Activated naive CD8-positive, alpha-beta T cell treated with anti-CD3 and anti-CD28 coated beads, Interleukin-2, amount 50 U/mL, for 24 hours (primary cell): ENCODE measurements around the gene NLRP4.

Source experiments
- ATAC-seq: fragments of 150-1000 bp; cut with Tn5 transposase; one replicate; pipeline ENCODE4 v1.10.0; 2021
- DNase-seq: peaks from one replicate; pipeline ENCODE4 v3.0.0; 2021
- H3K27ac Mint-ChIP-seq: one replicate; pipeline ENCODE4 v1.8.0; 2021; ENCODE audit warnings: mild to moderate bottlenecking, mixed read lengths
- H3K27me3 Mint-ChIP-seq: one replicate; pipeline ENCODE4 v1.8.0; 2021; ENCODE audit warnings: mixed read lengths
- H3K36me3 Mint-ChIP-seq: one replicate; pipeline ENCODE4 v1.8.0; 2021; ENCODE audit warnings: low read depth, mixed read lengths
- H3K4me1 Mint-ChIP-seq: one replicate; pipeline ENCODE4 v1.8.0; 2021; ENCODE audit warnings: mixed read lengths
- H3K4me3 Mint-ChIP-seq: one replicate; pipeline ENCODE4 v1.8.0; 2021; ENCODE audit warnings: mild to moderate bottlenecking, moderate library complexity, mixed read lengths
- H3K9me3 Mint-ChIP-seq: one replicate; pipeline ENCODE4 v1.8.0; 2021; ENCODE audit warnings: mixed read lengths

The NLRP4 gene

DNA sequence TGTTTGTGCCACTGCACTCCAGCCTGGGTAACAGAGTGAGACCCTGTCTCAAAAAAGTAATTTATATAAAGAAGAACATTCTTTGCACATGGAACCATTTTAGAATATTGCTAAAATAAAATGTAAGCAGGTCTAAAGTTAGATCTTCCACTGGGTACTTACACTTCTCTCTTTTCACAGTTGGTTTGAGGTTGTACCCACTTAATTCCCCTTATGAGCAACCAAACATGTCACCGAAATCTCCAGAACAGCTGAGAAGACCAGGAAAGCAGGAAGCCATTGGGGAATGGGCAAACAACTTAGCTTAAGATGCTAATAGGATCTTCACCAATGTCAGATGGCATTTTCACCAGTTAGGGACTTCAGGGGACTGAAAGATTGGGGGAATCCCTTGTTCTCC is 18.8 kb downstream of the NLRP4 start:
- peaks cover 12% of the 10 kb centered on the region for H3K9me3 Mint-ChIP-seq
- H3K4me3 Mint-ChIP-seq = no peak overlapping the region
- H3K4me1 Mint-ChIP-seq = no peaks in the 10 kb centered on the region
- no peak for ATAC-seq
- DNase-seq = no peak
- H3K27me3 Mint-ChIP-seq = no peaks in the 10 kb centered on the region
- H3K27ac Mint-ChIP-seq = no peak overlapping the region
- H3K36me3 Mint-ChIP-seq = no peaks in the 10 kb centered on the region

DNA sequence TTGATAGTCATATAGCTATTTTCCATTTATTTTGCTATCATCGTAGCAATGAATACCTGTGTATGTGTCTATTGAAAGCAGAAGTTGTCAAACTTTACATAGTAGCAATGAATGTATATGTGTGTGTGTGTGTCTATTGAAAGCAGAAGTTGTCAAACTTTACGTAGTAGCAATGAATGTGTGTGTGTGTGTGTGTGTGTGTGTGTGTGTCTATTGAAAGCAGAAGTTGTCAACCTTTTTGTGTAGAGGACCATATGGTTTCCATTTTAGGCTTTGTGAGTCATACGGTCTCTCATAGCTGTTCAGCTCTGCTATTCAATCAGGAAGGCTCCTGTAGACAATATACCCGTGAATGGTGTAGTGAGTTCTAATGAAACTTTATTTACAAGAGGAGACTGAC is 20.8 kb downstream of the NLRP4 start:
- no peak for DNase-seq

DNA sequence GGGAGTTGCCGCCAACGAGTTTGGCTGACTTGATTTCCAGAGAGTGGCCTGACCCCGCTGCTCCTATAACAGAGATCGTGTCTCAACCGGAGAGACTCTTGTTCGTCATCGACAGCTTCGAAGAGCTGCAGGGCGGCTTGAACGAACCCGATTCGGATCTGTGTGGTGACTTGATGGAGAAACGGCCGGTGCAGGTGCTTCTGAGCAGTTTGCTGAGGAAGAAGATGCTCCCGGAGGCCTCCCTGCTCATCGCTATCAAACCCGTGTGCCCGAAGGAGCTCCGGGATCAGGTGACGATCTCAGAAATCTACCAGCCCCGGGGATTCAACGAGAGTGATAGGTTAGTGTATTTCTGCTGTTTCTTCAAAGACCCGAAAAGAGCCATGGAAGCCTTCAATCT is 21.6 kb downstream of the NLRP4 start:
- no peak for ATAC-seq
- no peaks in the 10 kb centered on the region for H3K27me3 Mint-ChIP-seq
- no peak overlapping the region for H3K4me3 Mint-ChIP-seq
- no peaks in the 10 kb centered on the region for H3K4me1 Mint-ChIP-seq
- no peak for DNase-seq
- H3K36me3 Mint-ChIP-seq = no peaks in the 10 kb centered on the region
- H3K9me3 Mint-ChIP-seq = peaks cover 6% of the 10 kb centered on the region
- H3K27ac Mint-ChIP-seq = no peak overlapping the region

More for the DNA sequence above, 20.8 kb downstream of the NLRP4 start:
- no peaks in the 10 kb centered on the region for H3K36me3 Mint-ChIP-seq
- peaks cover 7% of the 10 kb centered on the region for H3K9me3 Mint-ChIP-seq
- no peaks in the 10 kb centered on the region for H3K27me3 Mint-ChIP-seq
- H3K27ac Mint-ChIP-seq = no peak overlapping the region
- no peaks in the 10 kb centered on the region for H3K4me1 Mint-ChIP-seq
- ATAC-seq = no peak
- no peak overlapping the region for H3K4me3 Mint-ChIP-seq

DNA sequence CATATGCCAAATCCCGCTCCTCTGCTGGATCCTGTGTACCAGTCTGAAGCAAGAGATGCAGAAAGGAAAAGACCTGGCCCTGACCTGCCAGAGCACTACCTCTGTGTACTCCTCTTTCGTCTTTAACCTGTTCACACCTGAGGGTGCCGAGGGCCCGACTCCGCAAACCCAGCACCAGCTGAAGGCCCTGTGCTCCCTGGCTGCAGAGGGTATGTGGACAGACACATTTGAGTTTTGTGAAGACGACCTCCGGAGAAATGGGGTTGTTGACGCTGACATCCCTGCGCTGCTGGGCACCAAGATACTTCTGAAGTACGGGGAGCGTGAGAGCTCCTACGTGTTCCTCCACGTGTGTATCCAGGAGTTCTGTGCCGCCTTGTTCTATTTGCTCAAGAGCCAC is 22.1 kb downstream of the NLRP4 start:
- no peaks in the 10 kb centered on the region for H3K27me3 Mint-ChIP-seq
- H3K4me3 Mint-ChIP-seq = no peak overlapping the region
- H3K36me3 Mint-ChIP-seq = no peaks in the 10 kb centered on the region
- DNase-seq (no peak), ATAC-seq (no peak)
- H3K9me3 Mint-ChIP-seq = peaks cover 6% of the 10 kb centered on the region
- H3K27ac Mint-ChIP-seq = no peak overlapping the region
- no peaks in the 10 kb centered on the region for H3K4me1 Mint-ChIP-seq

DNA sequence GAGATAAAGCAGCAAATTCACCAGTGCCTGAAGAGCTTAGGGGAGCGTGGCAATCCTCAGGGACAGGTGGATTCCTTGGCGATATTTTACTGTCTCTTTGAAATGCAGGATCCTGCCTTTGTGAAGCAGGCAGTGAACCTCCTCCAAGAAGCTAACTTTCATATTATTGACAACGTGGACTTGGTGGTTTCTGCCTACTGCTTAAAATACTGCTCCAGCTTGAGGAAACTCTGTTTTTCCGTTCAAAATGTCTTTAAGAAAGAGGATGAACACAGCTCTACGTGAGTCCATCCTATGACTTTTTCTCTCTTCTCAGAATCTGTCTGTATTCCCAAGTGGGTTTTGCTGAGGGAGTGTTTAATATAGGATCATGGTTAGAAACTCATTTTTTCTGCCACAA is 22.6 kb downstream of the NLRP4 start:
- H3K9me3 Mint-ChIP-seq = peaks cover 6% of the 10 kb centered on the region
- no peaks in the 10 kb centered on the region for H3K36me3 Mint-ChIP-seq
- H3K27ac Mint-ChIP-seq = no peak overlapping the region
- no peak for ATAC-seq
- no peak for DNase-seq
- H3K4me3 Mint-ChIP-seq = no peak overlapping the region
- H3K27me3 Mint-ChIP-seq = no peaks in the 10 kb centered on the region
- H3K4me1 Mint-ChIP-seq = no peaks in the 10 kb centered on the region

DNA sequence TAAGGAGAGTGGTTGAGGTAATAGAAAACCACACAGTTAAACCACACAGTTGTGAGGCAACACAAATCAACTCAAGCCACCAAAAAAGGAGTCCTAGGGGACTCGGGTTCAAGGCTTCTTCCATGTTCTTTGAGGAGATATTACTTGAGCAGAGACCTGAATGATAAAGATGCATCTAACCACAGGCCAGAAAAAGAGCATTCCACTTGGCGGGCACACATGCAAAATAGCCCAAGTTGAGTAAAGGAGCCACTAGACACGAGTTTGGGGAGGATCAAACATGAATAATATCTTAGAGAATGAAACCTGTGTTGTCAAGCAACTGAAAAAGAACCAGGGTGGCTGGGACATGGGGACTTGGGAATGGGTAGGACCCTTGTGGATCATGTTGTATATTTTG is 30.2 kb downstream of the NLRP4 start:
- peaks cover 32% of the 10 kb centered on the region for H3K9me3 Mint-ChIP-seq

DNA sequence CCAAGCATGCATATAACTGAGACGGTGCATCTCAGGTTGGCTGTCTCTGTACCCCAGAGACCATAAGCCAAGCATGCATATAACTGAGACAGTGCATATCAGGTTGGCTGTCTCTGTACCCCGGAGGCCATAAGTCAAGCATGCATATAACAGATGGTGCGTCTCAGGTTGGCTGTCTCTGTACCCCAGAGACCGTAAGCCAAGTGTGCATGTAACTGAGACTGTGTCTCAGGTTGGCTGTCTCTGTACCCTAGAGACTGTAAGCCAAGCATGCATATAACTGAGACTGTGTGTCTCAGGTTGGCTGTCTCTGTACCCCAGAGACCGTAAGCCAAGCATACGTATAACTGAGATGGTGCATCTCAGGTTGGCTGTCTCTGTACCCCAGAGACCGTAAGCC is 30.8 kb downstream of the NLRP4 start:
- no peak overlapping the region for H3K4me3 Mint-ChIP-seq
- no peaks in the 10 kb centered on the region for H3K36me3 Mint-ChIP-seq
- no peak overlapping the region for H3K27ac Mint-ChIP-seq
- no peaks in the 10 kb centered on the region for H3K4me1 Mint-ChIP-seq
- H3K9me3 Mint-ChIP-seq = peaks cover 34% of the 10 kb centered on the region
- peaks cover 8% of the 10 kb centered on the region for H3K27me3 Mint-ChIP-seq
- DNase-seq (no peak), ATAC-seq (no peak)

More for the DNA sequence above, 30.2 kb downstream of the NLRP4 start:
- Mint-ChIP-seq H3K27me3 (peaks cover 8% of the 10 kb centered on the region), H3K4me1 (no peaks in the 10 kb centered on the region), H3K27ac (no peak overlapping the region), H3K4me3 (no peak overlapping the region), H3K36me3 (no peaks in the 10 kb centered on the region)
- ATAC-seq (no peak), DNase-seq (no peak)

DNA sequence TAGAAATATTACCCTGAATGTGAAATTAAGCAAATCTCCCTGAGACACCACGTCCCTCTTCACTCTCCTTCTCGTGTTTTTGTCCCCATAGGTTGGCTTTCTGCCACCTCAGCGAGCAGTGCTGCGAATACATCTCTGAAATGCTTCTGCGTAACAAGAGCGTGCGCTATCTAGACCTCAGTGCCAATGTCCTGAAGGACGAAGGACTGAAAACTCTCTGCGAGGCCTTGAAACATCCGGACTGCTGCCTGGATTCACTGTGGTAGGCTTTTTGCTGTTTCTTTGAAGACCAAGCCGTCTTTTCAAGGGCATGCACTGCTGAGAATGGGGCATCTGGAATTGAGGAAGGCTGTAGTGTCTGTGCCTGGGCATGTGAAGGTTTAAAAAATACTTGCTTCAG is 34.4 kb downstream of the NLRP4 start:
- Mint-ChIP-seq H3K36me3 (no peaks in the 10 kb centered on the region), H3K27ac (no peak overlapping the region), H3K4me3 (no peak overlapping the region), H3K4me1 (no peaks in the 10 kb centered on the region), H3K9me3 (peaks cover 39% of the 10 kb centered on the region), H3K27me3 (peaks cover 8% of the 10 kb centered on the region)
- no peak for DNase-seq
- ATAC-seq = no peak

DNA sequence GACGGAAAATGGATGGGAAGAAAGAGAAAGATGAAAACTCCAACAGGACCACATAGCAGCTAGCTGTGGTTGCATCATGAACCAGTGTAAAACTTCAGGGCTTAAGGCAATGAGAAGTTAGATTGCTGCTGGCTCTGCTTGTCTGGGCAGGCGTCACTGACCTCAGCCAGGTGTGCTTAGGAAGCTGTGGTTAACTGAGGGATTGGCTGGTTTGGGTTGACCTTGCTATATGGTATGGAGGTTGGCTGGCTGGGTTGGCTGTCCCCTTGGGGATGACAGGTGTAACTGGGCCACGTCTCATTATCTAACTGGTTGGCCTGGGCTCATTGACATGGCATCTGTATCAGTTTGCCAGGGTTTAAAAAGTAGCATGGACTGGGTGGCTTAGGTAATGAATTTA is 40.9 kb downstream of the NLRP4 start:
- H3K4me3 Mint-ChIP-seq = no peak overlapping the region
- H3K36me3 Mint-ChIP-seq = no peaks in the 10 kb centered on the region
- no peak overlapping the region for H3K27ac Mint-ChIP-seq
- no peaks in the 10 kb centered on the region for H3K27me3 Mint-ChIP-seq
- H3K9me3 Mint-ChIP-seq = peaks cover 34% of the 10 kb centered on the region
- no peaks in the 10 kb centered on the region for H3K4me1 Mint-ChIP-seq
- DNase-seq (no peak), ATAC-seq (no peak)

DNA sequence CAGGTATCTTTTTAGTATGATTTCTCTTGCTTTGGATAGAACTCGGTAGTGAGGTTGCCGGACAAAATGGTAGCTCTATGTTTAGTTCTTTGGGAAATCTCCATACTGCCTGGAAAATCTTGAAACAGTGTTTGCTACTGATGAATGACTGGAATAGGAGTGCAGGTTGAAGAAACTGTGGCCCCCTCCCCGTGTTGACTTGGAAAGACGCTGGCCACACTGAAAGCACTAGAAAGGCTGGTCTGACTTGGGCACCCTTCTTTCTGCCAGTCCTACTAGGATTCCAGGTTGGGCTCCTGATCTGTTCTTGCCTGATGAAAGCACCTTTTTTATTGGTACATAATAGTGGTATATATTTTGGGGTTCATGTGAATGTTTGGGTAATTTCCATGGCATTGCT is 46.3 kb downstream of the NLRP4 start:
- Mint-ChIP-seq H3K27me3 (peaks cover 2% of the 10 kb centered on the region), H3K4me3 (no peak overlapping the region), H3K27ac (no peak overlapping the region), H3K36me3 (no peaks in the 10 kb centered on the region), H3K4me1 (no peaks in the 10 kb centered on the region), H3K9me3 (peaks cover 26% of the 10 kb centered on the region)
- ATAC-seq = no peak
- no peak for DNase-seq

DNA sequence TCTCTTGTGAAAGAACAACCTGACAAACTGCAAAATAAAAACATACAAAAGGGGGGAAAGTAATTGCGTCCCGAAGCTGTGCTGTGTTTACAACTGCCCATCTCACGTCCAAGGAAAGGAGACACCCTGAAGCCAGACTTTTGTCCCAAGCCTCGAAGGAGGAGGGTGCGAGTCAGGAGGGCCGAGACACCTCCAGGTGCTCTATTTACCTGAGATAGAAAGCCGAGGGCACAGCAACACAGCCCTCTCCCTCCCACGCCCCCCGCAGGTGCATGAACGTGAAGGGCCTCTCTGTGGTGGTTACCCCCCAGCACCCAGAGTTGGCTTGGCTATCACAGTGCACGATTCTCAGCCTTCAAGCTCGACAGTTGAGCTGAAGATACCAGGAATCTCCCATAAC is 62.6 kb downstream of the NLRP4 start:
- Mint-ChIP-seq H3K4me1 (no peaks in the 10 kb centered on the region), H3K9me3 (peaks cover 14% of the 10 kb centered on the region), H3K36me3 (no peaks in the 10 kb centered on the region), H3K4me3 (no peak overlapping the region), H3K27ac (no peak overlapping the region), H3K27me3 (no peaks in the 10 kb centered on the region)
- no peak for ATAC-seq
- DNase-seq = no peak

DNA sequence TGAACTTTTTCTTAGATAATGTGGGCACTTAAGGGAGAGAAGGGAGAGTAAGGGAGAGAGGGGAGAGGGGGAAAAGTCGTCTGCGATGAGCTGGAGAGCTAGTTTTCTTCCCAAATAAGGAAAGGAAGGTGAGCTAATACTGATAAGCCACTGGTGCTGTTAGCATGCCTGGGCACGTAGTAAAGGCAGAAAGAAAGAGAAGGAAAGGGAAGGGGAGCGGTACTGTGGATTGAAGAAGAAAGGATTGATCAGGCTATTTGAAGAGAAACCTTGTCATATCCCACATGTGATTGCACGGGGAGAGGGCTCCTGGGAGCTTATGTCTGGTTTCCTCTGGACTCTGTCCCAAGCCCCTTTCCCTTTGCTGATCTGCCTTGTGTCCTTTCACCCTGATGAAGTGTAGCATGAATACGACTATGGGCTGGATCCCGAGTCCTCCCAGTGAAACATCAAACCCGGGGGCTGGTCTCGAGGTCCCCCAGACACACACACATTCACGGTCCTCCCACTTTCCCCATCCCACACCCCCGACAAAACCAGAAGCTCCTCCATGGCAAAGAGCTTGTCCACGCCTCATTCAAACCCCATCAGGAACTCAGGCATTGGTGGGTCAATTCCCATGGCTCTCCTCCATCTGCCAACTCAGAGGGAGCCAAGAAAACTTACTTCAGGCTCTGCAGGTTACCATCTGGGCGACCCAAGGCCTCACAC is 65.2 kb downstream of the NLRP4 start:
- Mint-ChIP-seq H3K27me3 (no peaks in the 10 kb centered on the region), H3K4me3 (no peak overlapping the region), H3K36me3 (no peaks in the 10 kb centered on the region), H3K9me3 (peaks cover 12% of the 10 kb centered on the region), H3K4me1 (no peaks in the 10 kb centered on the region), H3K27ac (no peak overlapping the region)
- ATAC-seq = no peak
- DNase-seq = no peak

DNA sequence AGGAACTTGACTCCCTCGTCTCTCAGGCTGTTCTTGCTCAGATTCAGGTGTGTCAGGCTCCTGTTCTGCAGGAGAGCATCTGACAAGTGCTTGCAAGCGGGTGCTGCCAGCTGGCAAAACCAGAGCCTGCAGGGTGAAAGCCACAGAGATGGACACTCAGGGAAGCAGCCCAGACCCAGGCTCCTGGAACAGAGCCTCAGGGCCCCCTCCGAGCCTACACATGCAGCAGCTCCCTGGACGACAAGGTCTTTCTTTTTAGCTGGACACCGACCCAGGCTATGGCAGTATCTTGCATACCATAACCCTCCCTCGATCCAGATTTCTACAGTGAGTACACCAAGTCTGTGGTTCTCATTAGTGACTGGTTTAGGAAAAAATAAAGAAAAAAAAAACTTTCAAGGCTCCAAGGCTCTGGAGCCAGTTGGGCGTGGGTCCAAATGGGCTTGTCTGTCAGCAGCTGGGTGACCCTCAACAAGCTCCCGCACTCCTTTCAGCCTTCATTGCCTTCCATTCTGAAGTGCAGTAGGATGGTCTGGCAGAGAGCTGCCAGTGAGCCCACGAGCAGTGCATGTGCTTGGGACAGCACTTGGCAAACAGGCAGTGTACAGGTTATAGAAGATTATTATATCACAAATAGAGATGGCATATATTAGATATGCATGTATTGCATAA is 65.9 kb downstream of the NLRP4 start:
- H3K27me3 Mint-ChIP-seq = no peaks in the 10 kb centered on the region
- ATAC-seq (no peak), DNase-seq (no peak)
- H3K36me3 Mint-ChIP-seq = no peaks in the 10 kb centered on the region
- H3K4me1 Mint-ChIP-seq = no peaks in the 10 kb centered on the region
- H3K4me3 Mint-ChIP-seq = no peak overlapping the region
- no peak overlapping the region for H3K27ac Mint-ChIP-seq
- peaks cover 7% of the 10 kb centered on the region for H3K9me3 Mint-ChIP-seq

DNA sequence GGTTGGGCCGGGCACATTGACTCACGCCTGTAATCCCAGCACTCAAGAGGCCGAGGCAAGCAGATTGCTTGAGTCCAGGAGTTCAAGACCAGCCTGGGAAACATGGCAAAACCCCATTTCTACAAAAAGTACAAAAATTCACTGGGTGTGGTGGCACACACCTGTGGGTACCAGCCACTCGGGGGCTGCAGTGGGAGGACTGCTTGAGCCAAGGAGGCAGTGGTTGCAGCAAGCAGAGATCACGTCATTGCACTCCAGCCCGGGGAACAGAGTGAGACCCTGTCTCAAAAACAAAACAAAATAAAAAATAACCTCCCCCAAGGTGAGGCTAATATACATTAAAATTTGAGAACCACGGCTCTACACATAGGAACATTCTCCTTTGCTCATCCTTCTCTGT is 70.9 kb downstream of the NLRP4 start:
- peaks cover 4% of the 10 kb centered on the region for H3K9me3 Mint-ChIP-seq
- H3K27me3 Mint-ChIP-seq = peaks cover under 1% of the 10 kb centered on the region
- H3K27ac Mint-ChIP-seq = no peak overlapping the region
- no peak for ATAC-seq
- no peak overlapping the region for H3K4me3 Mint-ChIP-seq
- H3K4me1 Mint-ChIP-seq = no peaks in the 10 kb centered on the region
- DNase-seq = no peak
- H3K36me3 Mint-ChIP-seq = no peaks in the 10 kb centered on the region

DNA sequence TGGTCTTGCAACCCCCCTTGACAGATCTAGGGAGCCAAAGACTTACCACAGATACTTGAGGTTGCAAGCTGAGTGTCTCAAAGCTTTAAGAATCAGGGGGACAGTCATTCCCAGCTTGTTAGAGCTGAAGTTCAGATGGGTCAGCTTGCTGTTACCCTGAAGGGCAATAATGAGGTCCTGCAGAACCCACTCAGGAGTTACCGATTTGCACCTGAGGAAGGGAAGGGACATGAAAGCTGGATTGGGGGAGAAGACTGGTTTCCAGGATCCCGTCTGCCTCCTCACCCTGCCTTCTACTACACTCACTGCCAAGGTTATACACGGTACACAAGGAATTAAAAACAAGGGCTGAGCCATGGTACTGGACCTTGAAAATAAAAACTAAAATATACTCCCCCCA is 71.4 kb downstream of the NLRP4 start:
- no peaks in the 10 kb centered on the region for H3K4me1 Mint-ChIP-seq
- no peak overlapping the region for H3K4me3 Mint-ChIP-seq
- ATAC-seq (no peak), DNase-seq (no peak)
- H3K36me3 Mint-ChIP-seq = no peaks in the 10 kb centered on the region
- peaks cover 2% of the 10 kb centered on the region for H3K27me3 Mint-ChIP-seq
- H3K27ac Mint-ChIP-seq = no peak overlapping the region
- peaks cover 4% of the 10 kb centered on the region for H3K9me3 Mint-ChIP-seq
